NOMO-1 treated with DMSO at 0.1 percent for 48 hours (cell line): ENCODE data around the gene MRPL51.

Experiments used
- DNase-seq: peaks from one replicate; lab custom pipeline; 2025; ENCODE audit not compliant: unreplicated experiment; lab: John Stamatoyannopoulos, UW

The MRPL51 gene

DNA sequence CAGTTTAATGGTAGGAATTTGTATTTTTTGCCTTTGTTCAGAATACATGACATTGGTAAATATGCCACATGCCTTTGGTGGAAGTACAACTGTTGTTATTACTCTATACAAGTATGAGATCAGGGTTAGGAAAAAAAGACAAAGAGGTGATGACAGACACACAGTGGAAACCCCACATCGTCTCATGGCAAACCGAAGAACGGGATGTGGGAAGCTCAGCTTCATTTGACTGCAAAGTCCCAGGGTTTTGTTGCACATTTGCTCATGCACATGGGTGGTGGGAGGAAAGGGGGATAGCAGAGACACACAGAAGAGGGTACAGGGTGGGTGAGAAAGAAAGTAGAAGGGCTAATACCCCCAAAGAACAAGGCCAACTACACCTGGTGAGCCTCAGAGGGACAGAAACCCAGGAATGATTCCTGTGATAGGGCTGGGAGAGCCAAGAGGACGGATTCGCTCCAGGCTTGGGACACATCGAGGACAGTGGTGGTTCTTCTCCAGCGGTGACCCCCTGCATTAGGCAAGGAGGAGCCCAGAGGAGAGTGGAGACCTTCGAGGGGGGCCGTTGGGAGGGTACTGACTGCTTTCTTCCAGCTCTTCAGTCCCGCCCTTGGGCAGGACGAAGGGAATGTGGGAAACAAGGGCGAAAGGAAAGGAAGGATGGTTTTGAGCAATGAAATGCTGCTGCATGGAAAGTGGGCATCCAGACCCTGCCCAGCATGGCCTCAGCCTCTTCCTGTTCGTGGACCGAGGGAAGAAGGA, 30.6 kb downstream of the MRPL51 start:
- no peak for DNase-seq

- DNase-seq, result peak; percentile 98
Observed at GRCh38 chr12:6461401-6462233, 31.4 kb downstream of the MRPL51 start.

- DNase-seq, result no peak
Observed at GRCh38 chr12:6460751-6461371, 32.2 kb downstream of the MRPL51 start.

DNA sequence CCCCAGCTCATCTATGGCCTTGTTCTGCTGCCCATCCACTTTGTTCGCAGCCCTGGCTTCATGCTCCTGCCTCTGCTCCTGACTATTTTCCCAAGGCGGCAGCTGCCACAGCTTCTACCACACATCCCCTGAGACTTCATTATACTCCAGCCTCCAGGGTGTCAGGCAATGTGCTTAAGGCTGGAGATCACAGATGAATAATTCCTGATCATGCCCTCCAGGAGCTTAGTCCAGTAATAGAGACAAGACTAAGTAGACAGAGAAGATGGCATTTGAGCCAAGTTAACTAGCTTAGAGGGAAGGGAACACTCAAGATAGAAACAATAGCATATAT, 34.1 kb downstream of the MRPL51 start:
- no peak for DNase-seq

DNA sequence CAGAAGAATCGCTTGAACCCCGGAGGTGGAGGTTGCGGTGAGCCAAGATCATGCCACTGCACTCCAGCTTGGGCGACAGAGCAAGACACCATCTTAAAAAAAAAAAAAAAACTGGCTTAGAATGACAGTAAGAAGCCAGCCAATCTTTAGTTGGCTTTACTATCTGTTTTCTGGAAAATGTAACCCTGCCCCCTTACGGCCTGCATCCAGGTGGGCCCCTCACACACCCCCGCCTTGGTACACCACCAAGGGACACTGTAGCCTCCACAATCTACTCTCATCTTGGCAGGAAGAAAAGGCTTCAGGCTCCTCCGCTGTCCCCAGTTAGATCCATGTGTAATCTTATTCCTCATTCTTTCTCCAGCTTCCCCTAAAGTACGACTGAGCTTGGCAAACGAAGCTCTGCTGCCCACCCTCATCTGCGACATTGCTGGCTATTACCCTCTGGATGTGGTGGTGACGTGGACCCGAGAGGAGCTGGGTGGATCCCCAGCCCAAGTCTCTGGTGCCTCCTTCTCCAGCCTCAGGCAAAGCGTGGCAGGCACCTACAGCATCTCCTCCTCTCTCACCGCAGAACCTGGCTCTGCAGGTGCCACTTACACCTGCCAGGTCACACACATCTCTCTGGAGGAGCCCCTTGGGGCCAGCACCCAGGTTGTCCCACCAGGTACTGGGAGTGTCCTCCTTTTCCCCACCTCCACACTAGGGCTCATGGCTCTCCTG, 34.6 kb downstream of the MRPL51 start:
- DNase-seq, result no peak

GRCh38 chr12:6457220-6457945, 35.7 kb downstream of the MRPL51 start:
- no peak for DNase-seq

GRCh38 chr12:6452944-6453630, 40.0 kb downstream of the MRPL51 start:
- DNase-seq, result no peak

DNA sequence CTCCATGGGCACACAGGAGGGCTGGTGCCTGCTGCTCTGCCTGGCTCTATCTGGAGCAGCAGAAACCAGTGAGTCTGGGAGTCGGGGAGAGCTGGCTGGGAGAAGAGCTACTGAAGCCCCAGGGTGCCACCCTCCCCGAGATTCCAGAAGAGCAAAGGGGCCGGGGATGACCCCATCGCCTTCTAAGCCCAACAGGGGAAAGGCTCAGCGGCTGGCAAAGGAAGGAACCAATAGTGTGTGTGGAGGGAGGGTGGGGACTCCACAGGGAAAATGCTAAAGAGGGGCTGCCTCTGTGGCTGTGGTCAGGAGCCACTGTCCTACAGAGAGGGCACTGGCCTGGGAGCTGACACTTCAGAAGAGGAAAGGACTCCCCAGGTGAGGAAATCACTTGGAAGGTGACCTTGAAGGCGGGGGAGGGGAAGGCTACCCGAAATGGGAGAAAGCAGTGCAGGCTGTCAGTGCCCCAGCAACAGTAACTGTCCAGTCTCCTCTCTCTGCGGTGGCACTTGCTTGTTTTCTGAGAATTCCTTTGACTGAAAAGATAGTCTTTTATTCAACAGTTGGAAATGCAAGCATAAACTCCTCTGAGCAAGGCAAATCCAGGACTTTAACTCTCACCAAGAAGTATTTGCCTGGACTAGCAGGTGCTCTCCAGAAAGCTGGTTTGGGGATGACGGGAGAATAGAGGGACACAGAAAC, 40.7 kb downstream of the MRPL51 start:
- no peak for DNase-seq

GRCh38 chr12:6451348-6452244, 41.5 kb downstream of the MRPL51 start, which contains the start of gene TAPBPL:
Gene TAPBPL, plus strand, starts transcription at chr12:6452042. Its CDS starts 207 bp downstream, at chr12:6452249.
- peak; percentile 70 for DNase-seq

DNA sequence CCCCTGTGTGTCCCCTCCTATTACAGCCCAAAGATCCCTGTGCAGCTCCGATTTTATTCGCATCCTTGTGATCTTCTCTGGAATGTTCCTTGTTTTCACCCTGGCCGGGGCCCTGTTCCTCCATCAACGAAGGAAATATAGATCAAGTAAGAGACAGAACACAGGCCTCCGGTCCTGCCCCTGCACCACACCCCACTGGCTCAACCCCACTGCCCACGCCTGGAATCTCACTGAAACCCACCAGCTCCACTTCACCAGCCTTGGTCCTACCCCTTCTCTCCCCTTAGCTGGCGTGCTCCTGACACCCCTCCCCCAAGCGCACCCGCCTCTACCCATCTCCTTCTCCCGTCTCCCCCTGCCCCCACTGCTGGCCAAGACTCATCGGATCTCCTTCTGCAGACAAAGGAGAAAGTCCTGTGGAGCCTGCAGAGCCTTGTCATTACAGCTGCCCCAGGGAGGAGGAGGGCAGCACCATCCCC, 42.2 kb downstream of the MRPL51 start:
- DNase-seq, result no peak

DNA sequence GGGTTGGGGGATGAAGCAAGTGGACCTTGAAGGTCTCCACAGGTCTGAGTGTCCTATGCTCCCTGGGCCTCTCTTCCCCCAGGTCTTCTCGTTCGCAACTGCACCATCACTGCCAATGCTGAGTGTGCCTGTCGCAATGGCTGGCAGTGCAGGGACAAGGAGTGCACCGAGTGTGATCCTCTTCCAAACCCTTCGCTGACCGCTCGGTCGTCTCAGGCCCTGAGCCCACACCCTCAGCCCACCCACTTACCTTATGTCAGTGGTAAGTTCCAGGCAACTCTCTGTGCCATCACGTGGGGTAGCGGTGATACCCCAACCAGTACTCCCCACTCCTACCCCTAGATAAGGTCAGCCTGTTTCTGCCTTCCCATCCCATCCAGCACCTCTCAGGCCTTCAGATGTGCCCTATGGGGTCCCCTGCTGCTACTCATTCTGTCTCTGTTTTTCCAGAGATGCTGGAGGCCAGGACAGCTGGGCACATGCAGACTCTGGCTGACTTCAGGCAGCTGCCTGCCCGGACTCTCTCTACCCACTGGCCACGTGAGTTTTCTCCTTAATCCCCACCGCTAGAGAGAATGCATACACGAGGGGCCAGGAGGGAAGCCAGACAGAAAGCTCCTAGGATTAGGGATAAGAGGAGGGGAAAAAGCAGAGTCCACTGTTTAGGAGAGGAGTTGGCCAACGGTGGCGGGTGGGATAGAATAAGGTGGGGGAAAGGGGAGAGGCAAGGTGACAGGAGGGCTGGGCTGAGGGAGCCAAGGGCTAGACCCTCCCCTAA, 42.8 kb downstream of the MRPL51 start:
- no peak for DNase-seq

DNA sequence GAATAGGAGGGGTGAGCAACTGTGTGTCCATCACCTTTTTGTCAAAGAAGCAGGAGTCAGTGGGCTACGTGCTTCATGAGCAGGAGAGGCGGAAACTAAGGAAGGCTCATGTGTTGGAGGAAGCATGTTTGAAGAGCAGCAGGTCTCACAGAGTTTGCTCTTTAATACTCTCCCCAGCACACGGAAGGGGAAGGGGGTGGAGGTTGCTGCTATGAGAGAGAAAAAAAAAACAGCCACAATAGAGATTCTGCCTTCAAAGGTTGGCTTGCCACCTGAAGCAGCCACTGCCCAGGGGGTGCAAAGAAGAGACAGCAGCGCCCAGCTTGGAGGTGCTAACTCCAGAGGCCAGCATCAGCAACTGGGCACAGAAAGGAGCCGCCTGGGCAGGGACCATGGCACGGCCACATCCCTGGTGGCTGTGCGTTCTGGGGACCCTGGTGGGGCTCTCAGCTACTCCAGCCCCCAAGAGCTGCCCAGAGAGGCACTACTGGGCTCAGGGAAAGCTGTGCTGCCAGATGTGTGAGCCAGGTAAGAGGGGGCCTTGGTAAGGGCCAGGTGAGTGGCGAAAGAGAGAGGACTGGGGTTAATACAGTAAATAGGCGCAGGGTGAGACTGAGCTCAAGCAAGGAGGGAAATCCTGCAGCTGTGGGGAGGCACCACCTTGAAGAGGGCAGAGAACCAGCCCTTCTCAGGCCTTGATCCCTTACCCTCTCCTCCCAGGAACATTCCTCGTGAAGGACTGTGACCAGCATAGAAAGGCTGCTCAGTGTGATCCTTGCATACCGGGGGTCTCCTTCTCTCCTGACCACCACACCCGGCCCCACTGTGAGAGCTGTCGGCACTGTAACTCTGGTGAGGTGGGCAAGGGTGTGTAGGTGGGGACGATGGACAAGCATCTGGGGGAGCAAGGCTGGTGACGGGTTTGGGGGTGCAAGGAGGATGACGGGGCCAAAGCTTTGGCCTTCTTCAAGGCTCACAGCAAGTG, 48.1 kb downstream of the MRPL51 start, which contains the start of gene CD27:
Gene CD27, plus strand, starts transcription at position 252 of the 985 bp plus-strand sequence. Its CDS starts 141 bp downstream, at position 393.
- no peak for DNase-seq

DNA sequence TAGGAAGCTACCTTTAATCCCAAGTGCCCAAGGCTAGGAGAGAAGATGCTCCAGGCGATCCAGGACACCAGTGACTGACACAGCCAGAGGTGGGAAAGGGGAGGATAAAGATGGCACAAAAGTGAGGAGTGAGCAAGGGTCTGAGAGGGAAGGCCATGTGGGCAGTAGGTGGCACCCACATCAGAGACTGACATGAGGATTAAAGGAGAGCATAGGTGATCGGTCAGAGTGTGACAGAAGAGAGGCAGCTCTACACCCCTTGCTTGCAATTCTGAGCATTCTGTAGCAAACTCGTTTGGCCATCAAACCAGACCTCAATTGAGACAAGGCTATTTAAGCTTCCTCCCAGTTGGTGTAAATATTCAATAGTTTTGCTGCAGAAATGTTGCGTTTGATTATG, 49.0 kb downstream of the MRPL51 start:
- no peak for DNase-seq

- no peak for DNase-seq
Observed at GRCh38 chr12:6443361-6443983, 49.6 kb downstream of the MRPL51 start.

- DNase-seq, result no peak
Observed at GRCh38 chr12:6442836-6443235, 50.2 kb downstream of the MRPL51 start.
